ENCODE results near the gene TSPEAR.
"Not testable (repeated sequence)": the region's sequence is repeated elsewhere in the genome, so short reads cannot be mapped to it uniquely, and the experiment has no call there.

TSPEAR gene

DNA sequence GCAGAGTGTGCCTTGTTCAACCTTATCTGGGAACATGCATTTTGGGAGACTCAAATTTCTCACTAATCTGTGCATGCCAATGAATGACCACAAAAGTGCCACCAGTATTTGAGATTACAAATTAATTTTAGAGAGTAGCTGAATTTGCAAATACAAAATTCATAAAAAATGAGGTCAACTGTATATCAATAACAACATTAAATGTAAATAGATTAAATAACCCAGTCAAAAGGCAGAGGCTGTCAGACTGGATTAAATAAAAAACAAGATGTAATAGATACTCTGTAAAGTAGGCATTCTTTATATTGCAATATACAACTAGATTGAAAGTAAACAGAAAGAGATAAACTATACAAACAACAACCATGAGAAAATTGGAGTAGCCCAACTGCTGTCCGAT is 147.3 kb downstream of the TSPEAR start:
- no peak for DNase-seq

GRCh38 chr21:44558695-44559094 is 152.7 kb downstream of the TSPEAR start, which contains the start of gene KRTAP10-3:
TSS of gene KRTAP10-3 (minus strand) at chr21:44558795. CDS start at chr21:44558715, 80 bp downstream.
- no peak for DNase-seq

GRCh38 chr21:44558329-44558675 is 153.1 kb downstream of the TSPEAR start:
- DNase-seq, result not testable (repeated sequence)

DNA sequence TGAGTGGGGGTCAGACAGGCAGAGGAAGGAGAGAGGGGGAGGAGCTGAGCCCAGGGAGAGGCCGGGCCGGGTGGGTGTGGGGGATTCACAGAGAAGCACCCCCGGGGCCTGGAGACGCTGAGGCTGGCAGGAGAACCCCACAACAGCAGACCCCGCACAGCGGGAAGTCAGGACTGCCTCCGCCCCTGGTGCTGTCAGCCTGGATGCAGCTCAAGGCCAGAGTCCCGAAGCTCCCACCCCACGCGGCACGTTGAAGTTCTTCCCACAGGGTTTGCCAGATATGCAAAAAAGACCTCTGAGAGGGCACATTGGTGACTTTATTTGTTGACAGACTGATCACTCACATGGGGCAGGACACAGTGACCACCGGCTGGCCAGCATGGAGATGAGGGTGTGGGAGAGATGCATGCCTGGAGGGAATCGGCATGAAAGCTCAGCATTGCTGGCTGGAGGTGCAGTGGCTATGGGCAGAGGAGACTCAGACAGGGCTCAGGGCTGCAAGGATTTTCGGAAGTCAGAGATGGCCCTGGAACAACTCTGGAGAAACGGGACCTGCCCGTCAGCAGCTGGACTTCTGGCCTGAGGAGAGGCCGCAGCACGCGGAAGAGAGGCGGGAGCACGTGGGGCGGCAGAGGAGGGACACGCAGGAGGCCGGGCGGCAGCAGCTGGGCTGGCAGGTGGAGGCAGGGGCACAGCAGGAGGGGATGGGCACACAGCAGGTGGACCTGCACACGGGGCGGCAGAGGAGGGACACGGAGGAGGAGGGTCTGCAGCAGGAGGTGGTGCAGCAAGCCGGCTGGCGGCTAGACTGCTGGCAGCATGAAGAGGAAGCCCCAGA is 153.7 kb downstream of the TSPEAR start:
- DNase-seq, result no peak

- no peak for DNase-seq
Observed at GRCh38 chr21:44556879-44557278, 154.5 kb downstream of the TSPEAR start.

DNA sequence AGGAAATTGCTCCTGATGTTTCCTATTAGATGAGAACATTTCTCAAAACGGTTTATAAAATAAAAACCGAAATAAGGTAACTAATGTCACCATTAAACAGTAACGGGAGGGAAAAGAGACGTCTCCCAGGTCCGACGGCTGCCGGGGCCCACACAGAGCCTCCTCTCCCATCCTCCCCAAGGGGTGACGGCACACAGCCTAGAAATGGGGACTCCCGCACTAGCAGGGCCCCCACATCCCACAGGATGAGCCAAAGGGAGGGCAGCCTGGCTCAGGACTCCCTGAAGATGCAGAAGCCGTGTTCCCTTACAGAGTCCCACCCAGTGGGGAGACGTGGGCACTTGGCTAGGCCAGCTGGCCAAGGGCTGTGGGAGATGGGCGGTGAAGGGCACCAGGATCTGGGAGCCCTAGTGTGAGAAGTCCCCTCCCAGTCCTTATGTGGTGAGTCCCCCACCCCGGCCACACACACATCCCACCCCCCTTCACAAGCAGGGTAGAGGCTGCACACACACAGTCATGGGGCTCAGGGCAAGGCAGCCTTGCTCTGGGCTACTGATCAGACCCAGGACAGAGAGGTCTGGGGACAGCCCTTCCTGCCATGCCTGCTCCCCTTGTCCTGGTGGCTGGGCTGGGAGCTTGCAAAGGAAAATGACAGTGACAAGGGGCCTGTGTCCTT is 156.0 kb downstream of the TSPEAR start:
- DNase-seq, result no peak

- DNase-seq, result no peak
Observed at GRCh38 chr21:44552681-44553080, 158.7 kb downstream of the TSPEAR start.

DNA sequence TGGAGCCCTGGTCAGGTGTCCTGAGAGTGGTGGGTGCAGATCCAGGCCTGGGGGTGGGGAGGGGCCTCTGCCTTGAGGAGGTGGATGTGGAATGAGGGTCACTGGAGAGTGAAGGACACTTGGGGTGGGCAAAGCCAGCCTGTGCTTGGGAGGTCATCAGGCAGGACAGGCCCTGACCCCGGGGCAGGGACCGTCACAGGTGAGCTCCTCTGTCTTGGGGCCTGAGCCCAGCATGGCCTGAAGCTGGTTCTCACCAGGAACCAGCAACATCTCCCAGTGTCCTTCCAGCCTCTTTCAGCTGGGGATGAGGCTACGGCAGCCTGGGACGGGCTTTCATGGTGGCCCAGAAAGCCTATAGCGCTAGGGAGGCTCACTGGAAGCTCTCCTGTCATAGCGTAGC is 159.2 kb downstream of the TSPEAR start:
- no peak for DNase-seq

GRCh38 chr21:44551340-44551961 is 159.9 kb downstream of the TSPEAR start, which contains the start of gene KRTAP10-2:
TSS of gene KRTAP10-2 (minus strand) at chr21:44551505. CDS start at chr21:44551458, 47 bp downstream.
- no peak for DNase-seq

DNA sequence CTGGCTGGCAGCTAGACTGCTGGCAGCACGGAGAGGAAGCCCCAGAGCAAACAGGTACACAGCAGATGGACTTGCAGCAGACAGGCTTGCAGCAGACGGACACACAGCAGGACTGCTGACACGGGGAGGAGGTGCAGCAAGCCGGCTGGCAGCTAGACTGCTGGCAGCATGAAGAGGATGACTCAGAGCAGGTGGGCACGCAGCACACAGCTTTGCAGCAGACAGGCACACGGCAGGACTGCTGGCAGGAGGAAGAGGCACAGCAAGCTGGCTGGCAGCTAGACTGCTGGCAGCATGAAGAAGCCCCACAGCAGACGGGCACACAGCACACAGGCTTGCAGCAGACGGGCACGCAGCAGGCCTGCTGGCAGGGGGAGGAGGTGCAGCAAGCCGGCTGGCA is 160.6 kb downstream of the TSPEAR start:
- DNase-seq, result no peak

DNA sequence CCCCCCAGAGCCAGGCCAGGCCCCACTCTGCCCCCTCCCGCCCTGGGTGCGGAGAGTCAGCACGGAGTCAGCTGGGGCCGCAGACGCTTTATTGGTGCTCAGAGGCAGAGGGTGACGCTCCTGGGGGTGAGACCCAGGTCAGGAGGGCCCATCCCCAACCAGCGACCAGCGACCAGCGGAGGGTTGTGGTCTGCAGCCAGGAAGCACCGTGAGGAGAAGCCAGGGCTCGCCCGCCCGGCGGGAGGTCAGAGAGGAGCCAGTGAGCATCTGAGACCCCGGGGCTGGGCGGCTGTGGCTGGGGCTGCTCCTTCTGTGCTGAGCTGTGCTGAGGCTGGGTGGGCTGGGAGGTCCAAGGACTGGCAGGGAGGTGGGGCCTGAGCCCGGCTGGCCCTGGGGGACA is 161.1 kb downstream of the TSPEAR start:
- not testable (repeated sequence) for DNase-seq

DNA sequence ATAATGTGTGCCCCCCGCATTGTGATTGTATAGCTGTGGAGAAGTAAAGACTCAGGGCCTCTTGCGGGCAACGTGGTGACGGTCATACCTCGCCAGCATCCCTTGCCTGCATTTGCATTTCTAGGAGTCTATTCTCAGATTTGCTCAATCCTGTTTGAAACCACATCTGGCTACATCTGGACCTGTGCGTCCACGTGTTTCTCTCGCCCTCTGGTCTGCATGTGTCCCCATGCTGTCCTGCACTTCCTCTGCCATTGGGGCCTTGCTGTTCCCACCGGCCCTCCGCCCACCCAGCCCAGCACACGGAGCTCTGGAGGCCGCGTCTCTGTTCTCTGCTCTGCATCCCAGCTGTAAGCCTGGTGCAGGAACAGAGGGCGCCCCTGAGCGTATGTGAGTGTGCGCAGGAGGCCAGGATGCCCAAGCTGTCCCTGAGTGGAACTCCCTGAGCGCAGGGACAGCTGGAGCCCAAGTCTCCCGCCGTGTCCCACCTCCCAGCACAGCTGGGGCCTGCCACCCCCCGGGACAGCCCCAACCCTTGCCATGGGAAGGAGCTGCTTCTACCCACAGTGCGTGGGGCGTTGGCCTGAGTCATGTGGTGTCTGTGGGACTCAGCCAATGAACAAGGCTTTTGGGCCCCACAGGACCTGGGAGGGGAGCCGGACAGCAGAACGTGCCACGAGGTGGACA is 161.7 kb downstream of the TSPEAR start:
- no peak for DNase-seq

DNA sequence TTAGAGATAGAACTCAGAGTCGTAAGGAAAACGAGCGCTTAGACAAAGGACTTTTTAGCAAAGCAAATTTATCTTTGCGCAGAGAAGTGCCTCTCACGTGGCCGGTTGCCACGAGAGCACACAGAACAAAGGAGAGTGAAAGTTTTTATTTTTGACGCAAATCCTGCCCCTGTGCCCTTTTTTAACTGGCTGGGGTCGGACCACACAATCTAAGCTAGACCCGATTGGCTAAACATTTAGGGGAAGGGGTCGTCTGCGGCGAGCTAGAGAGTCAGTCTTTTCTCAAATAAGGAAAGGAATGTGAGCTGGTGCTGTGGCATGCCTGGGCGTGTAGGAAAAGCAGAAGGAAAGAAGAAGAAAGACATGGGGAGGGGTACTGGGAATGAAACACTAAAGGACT is 162.4 kb downstream of the TSPEAR start:
- DNase-seq, result no peak

DNA sequence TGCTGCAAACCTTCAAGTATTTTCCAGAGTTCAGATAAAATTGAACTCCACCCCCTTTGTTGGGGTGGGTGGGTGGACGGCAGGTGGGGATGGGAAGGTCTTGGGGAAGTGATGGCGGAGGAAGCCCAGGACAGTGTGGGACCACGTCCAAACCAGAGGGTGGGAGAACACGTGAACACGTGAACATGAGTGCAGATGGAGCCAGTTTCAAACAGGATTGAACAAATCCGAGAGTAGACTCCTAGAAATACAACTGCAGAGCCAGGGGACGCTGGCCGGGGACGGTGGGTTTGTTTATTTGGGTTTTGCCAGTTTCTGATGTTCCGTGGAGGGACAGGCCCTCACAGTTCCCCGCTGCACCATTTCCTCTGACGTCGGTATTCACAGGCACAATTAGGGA is 163.0 kb downstream of the TSPEAR start:
- no peak for DNase-seq

DNA sequence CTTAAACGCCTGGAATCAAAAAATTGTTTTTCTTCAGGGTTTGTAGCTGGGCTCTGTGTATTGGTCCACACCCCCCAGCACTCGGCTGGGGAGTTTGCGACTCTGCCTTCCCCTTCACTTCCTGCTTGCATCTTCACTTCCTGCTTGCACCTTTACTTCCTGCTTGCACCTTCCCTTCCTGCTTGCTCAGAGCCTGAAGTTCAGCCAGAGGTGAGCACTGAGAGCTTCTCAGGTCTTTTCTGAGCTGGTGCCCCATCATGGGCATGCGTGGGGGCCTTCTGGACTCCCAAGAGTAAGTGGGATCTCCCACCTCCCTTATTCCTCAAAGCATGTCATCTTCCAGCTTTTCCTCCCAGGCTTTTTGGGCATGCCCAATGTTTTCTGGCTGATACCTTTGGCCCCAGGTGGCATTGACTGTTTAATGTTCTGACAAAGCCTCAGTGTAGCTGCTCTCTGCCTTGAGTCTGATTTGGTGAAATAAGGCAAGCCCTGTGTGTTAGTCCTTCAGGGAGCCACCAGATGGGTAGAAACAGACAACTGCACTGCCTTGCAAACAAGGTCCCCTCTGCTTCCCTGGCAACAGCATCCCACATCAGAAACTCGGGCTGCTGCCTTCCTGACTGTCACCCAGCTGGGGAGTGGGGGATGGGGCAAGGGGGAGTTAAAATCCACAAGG is 163.6 kb downstream of the TSPEAR start:
- DNase-seq, result no peak

GRCh38 chr21:44544566-44544965 is 166.8 kb downstream of the TSPEAR start:
- DNase-seq, result no peak

- DNase-seq, result no peak
Observed at GRCh38 chr21:44542716-44543115, 168.7 kb downstream of the TSPEAR start.

GRCh38 chr21:44540741-44541288 is 170.6 kb downstream of the TSPEAR start:
- DNase-seq, result no peak

DNA sequence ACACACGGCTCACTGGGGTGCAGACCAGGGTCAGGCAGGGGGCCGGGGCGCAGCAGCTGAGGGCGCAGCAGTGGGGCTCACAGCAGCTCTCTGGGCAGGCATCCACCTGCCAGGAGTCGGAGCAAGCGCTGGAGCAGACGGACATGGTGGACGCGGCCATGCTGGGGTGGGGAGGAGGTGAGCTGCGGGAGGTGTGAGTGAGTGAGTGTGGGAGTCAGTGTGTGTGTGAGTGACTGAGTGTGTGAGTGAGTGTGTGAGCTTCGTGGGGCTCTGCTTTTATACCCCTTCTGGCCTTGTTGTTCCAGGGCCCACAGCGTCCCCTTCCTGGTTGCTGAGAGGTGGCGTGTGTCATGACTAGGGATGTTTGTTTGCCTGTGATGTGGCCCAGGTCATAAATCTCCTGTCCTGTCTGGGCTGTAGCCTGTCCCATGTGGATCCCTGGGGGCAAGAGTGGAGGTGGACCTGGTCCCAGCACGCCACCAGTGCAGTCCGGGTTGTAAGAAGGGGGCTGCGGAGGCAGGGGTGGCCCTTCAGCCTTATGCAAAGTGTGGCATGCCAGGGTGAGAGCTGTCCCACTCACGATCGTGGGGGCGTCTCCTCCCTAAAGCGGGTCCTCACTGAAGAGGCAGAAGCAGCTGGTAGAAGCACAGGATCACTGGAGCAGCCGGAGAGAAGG is 171.2 kb downstream of the TSPEAR start, which contains the start of gene KRTAP10-1:
TSS of gene KRTAP10-1 (minus strand) at position 205 of the 676 bp plus-strand sequence. CDS start at position 160, 45 bp downstream.
- DNase-seq, result no peak

DNA sequence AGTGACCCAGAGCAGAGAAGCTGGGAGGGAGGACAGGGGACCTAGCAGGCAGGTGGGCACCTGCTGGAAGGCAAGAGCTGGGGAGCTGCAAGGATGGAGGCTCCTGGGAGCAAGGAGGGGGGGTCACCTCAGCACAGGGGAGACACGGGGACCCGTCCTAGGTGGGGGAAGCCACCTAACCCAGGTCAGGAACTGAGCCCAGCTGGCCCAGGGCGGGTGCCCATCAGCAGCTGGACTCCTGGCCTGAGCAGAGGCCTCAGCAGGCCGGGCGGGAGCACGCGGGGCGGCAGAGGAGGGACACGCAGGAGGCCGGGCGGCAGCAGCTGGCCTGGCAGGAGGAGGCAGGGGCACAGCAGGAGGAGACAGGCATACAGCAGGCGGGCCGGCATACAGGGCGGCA is 172.3 kb downstream of the TSPEAR start:
- no peak for DNase-seq
